HL-60 (cell line): ENCODE measurements around the gene DAB2.

Source experiments
- GABPA ChIP-seq: IDR thresholded peaks from 2 replicates; pipeline ENCODE4 v1.6.1; 2012; ENCODE audit warnings: low read depth
- POLR2AphosphoS5 ChIP-seq: IDR thresholded peaks from 2 replicates; pipeline ENCODE4 v1.6.1; 2012; ENCODE audit warnings: low read depth
- TF ChIP-seq, protein P1 (sequence below): IDR thresholded peaks from one replicate; pipeline ENCODE4 v1.5.1; 2011; ENCODE audit warnings: low read length, control low read depth, inconsistent platforms; ENCODE audit not compliant: insufficient read depth

DNA sequence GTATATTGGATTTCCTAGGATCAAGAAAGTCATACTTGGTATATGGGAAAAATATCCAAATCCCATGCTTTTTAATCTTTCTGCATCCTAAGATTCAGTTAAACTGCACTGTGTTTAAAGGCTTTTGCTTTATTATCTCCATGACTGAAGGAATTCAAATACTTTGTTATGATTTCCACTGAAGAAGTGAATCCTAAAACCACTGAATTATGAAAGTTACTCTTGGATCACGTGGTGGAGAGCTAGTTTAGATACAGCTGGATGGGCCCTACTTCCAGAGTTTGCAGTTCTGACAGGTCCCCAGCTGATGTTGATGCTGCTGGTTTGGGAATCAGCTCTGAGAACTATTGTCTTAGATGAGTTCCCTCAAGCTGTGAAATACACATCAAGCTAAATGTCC, 5.0 kb downstream of the DAB2 start:
- TF ChIP-seq POLR2AphosphoS5 (no peak), GABPA (no peak)
- TF ChIP-seq, protein P1, sequence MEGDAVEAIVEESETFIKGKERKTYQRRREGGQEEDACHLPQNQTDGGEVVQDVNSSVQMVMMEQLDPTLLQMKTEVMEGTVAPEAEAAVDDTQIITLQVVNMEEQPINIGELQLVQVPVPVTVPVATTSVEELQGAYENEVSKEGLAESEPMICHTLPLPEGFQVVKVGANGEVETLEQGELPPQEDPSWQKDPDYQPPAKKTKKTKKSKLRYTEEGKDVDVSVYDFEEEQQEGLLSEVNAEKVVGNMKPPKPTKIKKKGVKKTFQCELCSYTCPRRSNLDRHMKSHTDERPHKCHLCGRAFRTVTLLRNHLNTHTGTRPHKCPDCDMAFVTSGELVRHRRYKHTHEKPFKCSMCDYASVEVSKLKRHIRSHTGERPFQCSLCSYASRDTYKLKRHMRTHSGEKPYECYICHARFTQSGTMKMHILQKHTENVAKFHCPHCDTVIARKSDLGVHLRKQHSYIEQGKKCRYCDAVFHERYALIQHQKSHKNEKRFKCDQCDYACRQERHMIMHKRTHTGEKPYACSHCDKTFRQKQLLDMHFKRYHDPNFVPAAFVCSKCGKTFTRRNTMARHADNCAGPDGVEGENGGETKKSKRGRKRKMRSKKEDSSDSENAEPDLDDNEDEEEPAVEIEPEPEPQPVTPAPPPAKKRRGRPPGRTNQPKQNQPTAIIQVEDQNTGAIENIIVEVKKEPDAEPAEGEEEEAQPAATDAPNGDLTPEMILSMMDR: no peak
